Mesendoderm (in vitro differentiated cells): ENCODE results near the gene GALNT15.

Experiments
- DNase-seq: peaks from one replicate; pipeline ENCODE4 v3.0.0; 2013
- H2AK5ac ChIP-seq: 2 replicates; pipeline ENCODE4 v1.6.1; 2013; ENCODE audit warnings: low read length, inconsistent platforms
- H2BK120ac ChIP-seq: 2 replicates; pipeline ENCODE4 v1.6.1; 2013; ENCODE audit warnings: low read depth, mild to moderate bottlenecking, low read length, moderate library complexity, mixed read lengths
- H2BK15ac ChIP-seq: replicated peaks from 2 replicates; pipeline ENCODE4 v1.6.1; 2013; ENCODE audit warnings: low read depth, mild to moderate bottlenecking, moderate library complexity
- H2BK5ac ChIP-seq: 2 replicates; pipeline ENCODE4 v1.6.1; 2013; ENCODE audit warnings: low read length, inconsistent platforms
- H3K18ac ChIP-seq: 2 replicates; pipeline ENCODE4 v1.6.1; 2013; ENCODE audit warnings: mild to moderate bottlenecking, low read length, mixed read lengths
- H3K23ac ChIP-seq: one replicate; pipeline ENCODE4 v1.6.1; 2013; ENCODE audit warnings: low read length
- H3K27ac ChIP-seq: 2 replicates; pipeline ENCODE4 v1.5.1; 2013; ENCODE audit warnings: low read depth, mild to moderate bottlenecking, inconsistent platforms, low read length, moderate library complexity
- H3K27me3 ChIP-seq: 2 replicates; pipeline ENCODE4 v1.6.1; 2013; ENCODE audit warnings: low read length, control low read depth, mild to moderate bottlenecking, inconsistent platforms; ENCODE audit not compliant: insufficient read depth, poor library complexity
- H3K36me3 ChIP-seq: 2 replicates; pipeline ENCODE4 v1.6.1; 2013; ENCODE audit warnings: low read length, inconsistent platforms; ENCODE audit not compliant: control insufficient read depth, insufficient read depth
- H3K4ac ChIP-seq: one replicate; pipeline ENCODE4 v1.6.1; 2013; ENCODE audit warnings: low read depth, mild to moderate bottlenecking, low read length, moderate library complexity
- H3K4me1 ChIP-seq: 2 replicates; pipeline ENCODE4 v1.6.1; 2013; ENCODE audit warnings: low read depth, low read length, inconsistent platforms; ENCODE audit not compliant: control insufficient read depth
- H3K4me2 ChIP-seq: 2 replicates; pipeline ENCODE4 v1.6.1; 2013; ENCODE audit warnings: low read length
- H3K4me3 ChIP-seq: 2 replicates; pipeline ENCODE4 v1.5.1; 2013; ENCODE audit warnings: mild to moderate bottlenecking, low read length
- H3K56ac ChIP-seq: one replicate; pipeline ENCODE4 v1.6.1; 2013; ENCODE audit warnings: low read length
- H3K79me1 ChIP-seq: 2 replicates; pipeline ENCODE4 v1.6.1; 2013; ENCODE audit warnings: low read length, inconsistent platforms
- H3K79me2 ChIP-seq: 2 replicates; pipeline ENCODE4 v1.6.1; 2013; ENCODE audit warnings: mild to moderate bottlenecking, low read length; ENCODE audit not compliant: control insufficient read depth, insufficient read depth
- H3K9ac ChIP-seq: 2 replicates; pipeline ENCODE4 v1.6.1; 2013; ENCODE audit warnings: low read length, inconsistent platforms
- H4K5ac ChIP-seq: one replicate; pipeline ENCODE4 v1.6.1; 2013; ENCODE audit warnings: low read length
- H4K8ac ChIP-seq: one replicate; pipeline ENCODE4 v1.6.1; 2013; ENCODE audit warnings: low read depth, mild to moderate bottlenecking, control low read depth, low read length, moderate library complexity
- WGBS: extraction: QIAGEN DNeasy Blood & Tissue Kit; methylation state at CpG from one replicate; pipeline ENCODE4 v1.1.7; 2013; ENCODE audit warnings: low lambda C conversion rate, missing lambda C conversion rate; ENCODE audit not compliant: insufficient coverage; ENCODE audit errors: extremely low coverage; 5-methylcytosine and 5-hydroxymethylcytosine counted together

Gene GALNT15

DNA sequence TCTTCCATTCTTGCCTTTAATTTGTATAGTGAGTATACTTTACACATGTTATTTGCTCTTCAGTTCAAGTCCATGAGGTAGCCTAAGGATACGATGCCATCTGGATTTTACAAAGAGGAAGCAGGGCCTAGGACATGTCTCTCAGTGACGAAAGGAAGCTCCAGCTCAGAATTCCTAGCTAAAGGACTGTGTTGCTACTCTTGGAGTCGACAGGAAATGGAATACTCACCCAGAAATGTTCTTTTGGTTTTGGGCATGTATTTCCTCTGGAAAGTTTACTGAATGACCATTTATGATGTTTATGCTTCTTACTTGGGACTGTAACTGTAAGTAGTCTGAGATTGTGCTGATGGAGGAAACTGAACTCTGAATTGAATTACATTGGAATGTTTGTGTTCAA lies 103.0 kb downstream of the GALNT15 start:
- DNase-seq = no peak
- no peaks in the 10 kb centered on the region for H3K79me1 ChIP-seq
- no peak overlapping the region for H3K9ac ChIP-seq
- no peak overlapping the region for H3K4ac ChIP-seq
- H4K5ac ChIP-seq = no peak overlapping the region
- H3K23ac ChIP-seq = no peak overlapping the region
- no peak overlapping the region for H2BK5ac ChIP-seq
- H3K27ac ChIP-seq = no peak overlapping the region
- H2BK120ac ChIP-seq = no peak overlapping the region
- no peak overlapping the region for H3K56ac ChIP-seq
- no peaks in the 10 kb centered on the region for H3K27me3 ChIP-seq
- no peaks in the 10 kb centered on the region for H3K36me3 ChIP-seq
- H2AK5ac ChIP-seq = no peak overlapping the region
- no peak overlapping the region for H3K4me2 ChIP-seq
- H3K4me1 ChIP-seq = no peaks in the 10 kb centered on the region
- WGBS = no CpG with 5 or more reads among the region's 3 CpGs
- H2BK15ac ChIP-seq = no peak overlapping the region
- no peak overlapping the region for H4K8ac ChIP-seq
- H3K18ac ChIP-seq = no peak overlapping the region
- H3K79me2 ChIP-seq = no peaks in the 10 kb centered on the region
- H3K4me3 ChIP-seq = no peak overlapping the region

GRCh38 chr3:16279010-16279801 lies 104.7 kb downstream of the GALNT15 start:
- H3K79me1 ChIP-seq = no peaks in the 10 kb centered on the region
- H2BK15ac ChIP-seq = no peak overlapping the region
- H3K4me3 ChIP-seq = no peak overlapping the region
- DNase-seq = no peak
- H3K4ac ChIP-seq = no peak overlapping the region
- no peak overlapping the region for H2AK5ac ChIP-seq
- no peak overlapping the region for H3K18ac ChIP-seq
- H3K4me1 ChIP-seq = no peaks in the 10 kb centered on the region
- H3K9ac ChIP-seq = no peak overlapping the region
- no peak overlapping the region for H3K27ac ChIP-seq
- H3K56ac ChIP-seq = no peak overlapping the region
- H3K27me3 ChIP-seq = no peaks in the 10 kb centered on the region
- H3K23ac ChIP-seq = no peak overlapping the region
- no peaks in the 10 kb centered on the region for H3K79me2 ChIP-seq
- no peak overlapping the region for H4K5ac ChIP-seq
- H2BK5ac ChIP-seq = no peak overlapping the region
- H3K36me3 ChIP-seq = peaks cover 2% of the 10 kb centered on the region
- no peak overlapping the region for H2BK120ac ChIP-seq
- WGBS = no CpG with 5 or more reads among the region's 3 CpGs
- H3K4me2 ChIP-seq = no peak overlapping the region
- H4K8ac ChIP-seq = no peak overlapping the region

GRCh38 chr3:16280671-16281070 lies 106.2 kb downstream of the GALNT15 start:
- Histone ChIP-seq H3K4me2 (no peak overlapping the region), H3K4ac (no peak overlapping the region), H3K56ac (no peak overlapping the region), H4K5ac (no peak overlapping the region), H3K4me3 (no peak overlapping the region), H3K23ac (no peak overlapping the region), H3K36me3 (peaks cover 2% of the 10 kb centered on the region), H2AK5ac (no peak overlapping the region), H4K8ac (no peak overlapping the region), H3K79me1 (no peaks in the 10 kb centered on the region), H2BK15ac (no peak overlapping the region), H3K79me2 (no peaks in the 10 kb centered on the region), H3K27ac (no peak overlapping the region), H3K4me1 (no peaks in the 10 kb centered on the region), H2BK120ac (no peak overlapping the region), H3K18ac (no peak overlapping the region), H3K27me3 (no peaks in the 10 kb centered on the region), H2BK5ac (no peak overlapping the region), H3K9ac (no peak overlapping the region)
- WGBS = no CpG with 5 or more reads among the region's 2 CpGs
- DNase-seq = no peak
